ENCODE measurements around the gene GRM4. TPM values are rescaled to one million over a fixed set of nuclear protein-coding genes. Genes with fewer than 3 reads are reported as not detected.

GRM4 gene
- total and polyA plus RNA-seq, 10 of the 15 experiments (the other 5 are each of a cell fraction or from before 2014, with no cell fraction given): 0.01 to 0.31 (median 0.05) TPM; not detected in 2

GRCh38 chr6:34085453-34086170 is 60.3 kb downstream of the GRM4 start (continued):
- TF ChIP-seq CHD1 (IDR thresholded peaks at IDR 0.05; ENCODE audit: low read depth, low read length) (no peak), WRNIP1 (IDR thresholded peaks at IDR 0.05; ENCODE audit: borderline replicate concordance, low read depth, low read length) (no peak), BCL11A (IDR thresholded peaks at IDR 0.05; ENCODE audit: low read depth, low read length) (no peak), SREBF1 (IDR thresholded peaks at IDR 0.05; ENCODE audit: low read length) (no peak), CHD4 (IDR thresholded peaks at IDR 0.05) (no peak), PML (IDR thresholded peaks at IDR 0.05; ENCODE audit: low read length) (no peak)

- Histone ChIP-seq H3K9me3 (replicated peaks; ENCODE audit: control insufficient read depth, insufficient read depth, low read length) (no peaks in the 10 kb centered on the region), H3K4me2 (ENCODE audit: control insufficient read depth, insufficient read depth) (no peak overlapping the region), H3K9ac (ENCODE audit: control insufficient read depth, insufficient read depth, low read length) (no peak overlapping the region), H2AFZ (ENCODE audit: control insufficient read depth, low read depth, low read length) (no peak overlapping the region), H3K79me2 (ENCODE audit: control insufficient read depth, insufficient read depth, low read length) (no peaks in the 10 kb centered on the region), H3K4me1 (ENCODE audit: control insufficient read depth, insufficient read depth, low read length) (no peaks in the 10 kb centered on the region), H3K27me3 (replicated peaks in 1 of 2; ENCODE audit: control insufficient read depth in 2 of 2, insufficient read depth in 2 of 2, low read length in 1 of 2) (no peaks in the 10 kb centered on the region; a peak in 1 of 4 replicates), H3K36me3 (ENCODE audit: control insufficient read depth in 2 of 2, insufficient read depth in 2 of 2, low read length in 1 of 2) (no peaks in the 10 kb centered on the region), H3K4me3 (no peak overlapping the region), H3K27ac (ENCODE audit: control insufficient read depth, insufficient read depth) (no peak overlapping the region), H4K20me1 (ENCODE audit: control insufficient read depth, insufficient read depth) (no peaks in the 10 kb centered on the region)
- no peak for ATAC-seq
- ChIA-PET POLR2A (no interaction called here), CTCF (interaction anchor here (1.0 kb wide), 1 partner anchor 60 kb away, joined by 3 read pairs; no protein-coding TSS in a partner anchor), RAD21 (ENCODE audit: unreplicated experiment) (no interaction called here), SMC1A (ENCODE audit: uncharacterized antibody, unreplicated experiment) (interaction anchor here (0.6 kb wide), 1 partner anchor 373 kb away, joined by 3 read pairs; the partner anchor contains the start of gene UQCC2)
- no peak for DNase-seq (ENCODE audit: low read depth, low spot score)
- no TSS peak for BruUV-seq (replicated peaks)
- WGBS (ENCODE audit: insufficient coverage, insufficient replicate concordance, low lambda C conversion rate, missing lambda C conversion rate): 11% methylated on average over 13 of the region's 13 CpGs
- FAIRE-seq: no peak
- in situ Hi-C loops (cut with MboI): no loop called here
- intact Hi-C loops (cut with micrococcal nuclease; ENCODE audit: unreplicated experiment): no loop called here
- TF ChIP-seq ZNF274 (IDR thresholded peaks at IDR 0.05; ENCODE audit: insufficient read depth, insufficient read length) (no peak), CUX1 (IDR thresholded peaks at IDR 0.05; ENCODE audit: insufficient replicate concordance, low read depth, low read length) (no peak), NR2C2 (IDR thresholded peaks at IDR 0.05; ENCODE audit: borderline replicate concordance, control insufficient read depth, insufficient read length, low read depth) (no peak), ZBTB33 (IDR thresholded peaks at IDR 0.05) (no peak)
Observed at GRCh38 chr6:34084591-34085290, 61.1 kb downstream of the GRM4 start.

Measured in GM12878 (cell line).